PFSK-1 (cell line): ENCODE results near the gene FAAP20.

Source experiments
- FOXP2 ChIP-seq: optimal IDR thresholded peaks from 2 replicates; pipeline ENCODE3; 2011; ENCODE audit warnings: borderline replicate concordance, control low read depth, inconsistent platforms; ENCODE audit not compliant: insufficient read depth; ENCODE audit errors: extremely low read length, extremely low read depth
- POLR2AphosphoS5 ChIP-seq: IDR thresholded peaks from 2 replicates; pipeline ENCODE4 v1.6.1; 2012; ENCODE audit warnings: low read depth, mild to moderate bottlenecking, control low read depth, low read length, moderate library complexity
- SIN3A ChIP-seq: IDR thresholded peaks from 2 replicates; pipeline ENCODE4 v1.6.1; 2012; ENCODE audit warnings: mild to moderate bottlenecking, low read length, moderate library complexity, borderline replicate concordance; ENCODE audit not compliant: insufficient read depth
- TAF1 ChIP-seq: IDR thresholded peaks from 2 replicates; pipeline ENCODE4 v1.6.1; 2012; ENCODE audit warnings: low read length, control low read depth, borderline replicate concordance; ENCODE audit not compliant: insufficient read depth
- TF ChIP-seq, protein P1 (sequence below), 2 experiments: IDR thresholded peaks; 2 replicates each; pipeline versions ENCODE4 v1.6.1 to v1.8.0; 2011 to 2012; ENCODE audit warnings: low read depth in 2 of 2, low read length in 2 of 2, control low read depth in 1 of 2, inconsistent platforms in 1 of 2, mild to moderate bottlenecking in 1 of 2, moderate library complexity in 1 of 2; ENCODE audit not compliant: insufficient read depth in 1 of 2

The FAAP20 gene

DNA sequence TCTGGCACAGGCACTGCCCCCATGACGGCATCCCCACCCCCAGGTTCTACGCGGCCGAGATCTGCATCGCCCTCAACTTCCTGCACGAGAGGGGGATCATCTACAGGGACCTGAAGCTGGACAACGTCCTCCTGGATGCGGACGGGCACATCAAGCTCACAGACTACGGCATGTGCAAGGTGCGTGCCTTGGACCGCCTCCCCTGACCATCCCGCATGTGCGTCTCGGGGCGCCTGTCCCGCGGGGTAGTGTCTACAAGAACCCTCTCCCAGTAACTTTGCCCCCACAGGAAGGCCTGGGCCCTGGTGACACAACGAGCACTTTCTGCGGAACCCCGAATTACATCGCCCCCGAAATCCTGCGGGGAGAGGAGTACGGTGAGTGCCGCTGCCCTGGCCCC lies 22.6 kb downstream of the FAAP20 start:
- no peak for TF ChIP-seq SIN3A
- TF ChIP-seq, protein P1, sequence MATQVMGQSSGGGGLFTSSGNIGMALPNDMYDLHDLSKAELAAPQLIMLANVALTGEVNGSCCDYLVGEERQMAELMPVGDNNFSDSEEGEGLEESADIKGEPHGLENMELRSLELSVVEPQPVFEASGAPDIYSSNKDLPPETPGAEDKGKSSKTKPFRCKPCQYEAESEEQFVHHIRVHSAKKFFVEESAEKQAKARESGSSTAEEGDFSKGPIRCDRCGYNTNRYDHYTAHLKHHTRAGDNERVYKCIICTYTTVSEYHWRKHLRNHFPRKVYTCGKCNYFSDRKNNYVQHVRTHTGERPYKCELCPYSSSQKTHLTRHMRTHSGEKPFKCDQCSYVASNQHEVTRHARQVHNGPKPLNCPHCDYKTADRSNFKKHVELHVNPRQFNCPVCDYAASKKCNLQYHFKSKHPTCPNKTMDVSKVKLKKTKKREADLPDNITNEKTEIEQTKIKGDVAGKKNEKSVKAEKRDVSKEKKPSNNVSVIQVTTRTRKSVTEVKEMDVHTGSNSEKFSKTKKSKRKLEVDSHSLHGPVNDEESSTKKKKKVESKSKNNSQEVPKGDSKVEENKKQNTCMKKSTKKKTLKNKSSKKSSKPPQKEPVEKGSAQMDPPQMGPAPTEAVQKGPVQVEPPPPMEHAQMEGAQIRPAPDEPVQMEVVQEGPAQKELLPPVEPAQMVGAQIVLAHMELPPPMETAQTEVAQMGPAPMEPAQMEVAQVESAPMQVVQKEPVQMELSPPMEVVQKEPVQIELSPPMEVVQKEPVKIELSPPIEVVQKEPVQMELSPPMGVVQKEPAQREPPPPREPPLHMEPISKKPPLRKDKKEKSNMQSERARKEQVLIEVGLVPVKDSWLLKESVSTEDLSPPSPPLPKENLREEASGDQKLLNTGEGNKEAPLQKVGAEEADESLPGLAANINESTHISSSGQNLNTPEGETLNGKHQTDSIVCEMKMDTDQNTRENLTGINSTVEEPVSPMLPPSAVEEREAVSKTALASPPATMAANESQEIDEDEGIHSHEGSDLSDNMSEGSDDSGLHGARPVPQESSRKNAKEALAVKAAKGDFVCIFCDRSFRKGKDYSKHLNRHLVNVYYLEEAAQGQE (IDR thresholded peaks at IDR 0.05; ENCODE audit: insufficient read depth in 1 of 2, low read depth in 2 of 2, low read length in 2 of 2) = no peak
- TF ChIP-seq FOXP2 = no peak
- no peak for TF ChIP-seq TAF1
- TF ChIP-seq POLR2AphosphoS5 = no peak

DNA sequence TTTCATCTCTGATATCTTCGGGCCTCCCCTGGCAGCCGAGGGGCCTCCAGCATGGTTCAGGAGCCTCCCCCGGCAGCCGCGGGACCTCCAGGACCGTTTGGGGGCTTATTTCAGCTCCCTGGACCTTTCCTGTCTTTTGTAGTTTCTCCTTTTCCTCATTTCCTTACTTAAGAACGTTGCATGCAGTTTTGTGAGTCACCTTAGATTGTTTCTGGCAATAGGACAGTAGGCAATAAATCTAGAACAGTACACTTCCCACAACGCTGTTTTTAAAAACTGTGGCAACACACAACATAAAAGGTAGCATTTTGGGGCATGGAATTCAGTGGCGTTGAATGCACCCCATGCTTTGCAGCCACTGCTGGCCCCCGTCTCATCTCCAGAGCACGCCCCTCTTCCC lies 24.4 kb downstream of the FAAP20 start:
- TF ChIP-seq, protein P1 (IDR thresholded peaks at IDR 0.05; ENCODE audit: insufficient read depth in 1 of 2, low read depth in 2 of 2, low read length in 2 of 2) = no peak
- no peak for TF ChIP-seq FOXP2
- TF ChIP-seq TAF1 = no peak
- no peak for TF ChIP-seq SIN3A
- TF ChIP-seq POLR2AphosphoS5 = no peak

DNA sequence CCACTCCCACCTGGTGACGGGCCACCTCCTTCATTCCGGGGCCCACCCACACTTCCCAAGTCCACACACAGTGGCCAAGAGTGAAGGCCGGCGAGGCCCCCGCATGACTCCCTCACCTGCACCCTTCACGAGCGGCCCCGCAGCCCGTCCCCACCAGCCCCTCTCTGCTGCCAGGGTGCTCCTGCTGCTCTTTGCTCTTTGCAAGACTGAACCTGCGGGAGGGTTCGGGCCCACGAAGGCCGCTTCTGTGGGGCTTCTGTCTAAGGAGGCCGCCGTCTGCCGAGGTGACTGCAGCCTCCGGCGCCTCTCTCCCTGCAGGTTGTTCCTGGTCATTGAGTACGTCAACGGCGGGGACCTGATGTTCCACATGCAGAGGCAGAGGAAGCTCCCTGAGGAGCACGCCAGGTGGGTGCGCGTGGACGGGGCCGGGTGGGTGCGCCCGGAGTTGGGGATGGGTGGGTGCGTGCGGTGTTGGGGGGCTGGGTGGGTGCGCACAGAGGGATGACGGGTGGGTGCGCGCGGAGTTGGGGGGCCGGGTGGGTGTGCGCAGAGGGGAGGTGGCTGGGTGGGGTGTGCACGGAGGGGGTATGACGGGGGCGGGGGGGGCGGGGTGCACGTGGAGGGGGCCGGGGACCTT lies 25.3 kb downstream of the FAAP20 start:
- TF ChIP-seq POLR2AphosphoS5 = no peak
- no peak for TF ChIP-seq TAF1
- no peak for TF ChIP-seq FOXP2
- TF ChIP-seq SIN3A = no peak
- TF ChIP-seq, protein P1 (IDR thresholded peaks at IDR 0.05; ENCODE audit: insufficient read depth in 1 of 2, low read depth in 2 of 2, low read length in 2 of 2) = no peak

DNA sequence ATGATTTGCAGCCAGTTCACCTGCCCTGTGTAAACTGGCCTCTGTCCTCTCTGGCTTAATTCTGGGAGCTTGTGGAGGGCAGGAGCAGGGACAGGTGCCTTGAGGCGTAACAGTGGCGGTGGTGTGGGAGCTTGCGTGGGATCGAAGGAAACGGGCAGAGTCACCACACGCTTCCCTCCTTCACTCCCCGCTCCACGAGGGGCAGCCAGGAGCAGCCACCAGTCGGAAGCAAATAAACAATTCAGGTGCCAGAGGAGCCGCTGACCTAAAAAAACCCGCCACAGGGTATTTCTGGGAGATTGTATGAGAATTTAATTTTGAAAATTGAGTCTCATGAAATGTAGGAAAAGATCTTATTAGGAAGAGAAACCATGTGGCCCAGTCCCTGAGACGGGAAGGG lies 26.0 kb downstream of the FAAP20 start:
- TF ChIP-seq POLR2AphosphoS5 = no peak
- TF ChIP-seq SIN3A = no peak
- TF ChIP-seq, protein P1 (IDR thresholded peaks at IDR 0.05; ENCODE audit: insufficient read depth in 1 of 2, low read depth in 2 of 2, low read length in 2 of 2) = no peak
- no peak for TF ChIP-seq TAF1
- no peak for TF ChIP-seq FOXP2

DNA sequence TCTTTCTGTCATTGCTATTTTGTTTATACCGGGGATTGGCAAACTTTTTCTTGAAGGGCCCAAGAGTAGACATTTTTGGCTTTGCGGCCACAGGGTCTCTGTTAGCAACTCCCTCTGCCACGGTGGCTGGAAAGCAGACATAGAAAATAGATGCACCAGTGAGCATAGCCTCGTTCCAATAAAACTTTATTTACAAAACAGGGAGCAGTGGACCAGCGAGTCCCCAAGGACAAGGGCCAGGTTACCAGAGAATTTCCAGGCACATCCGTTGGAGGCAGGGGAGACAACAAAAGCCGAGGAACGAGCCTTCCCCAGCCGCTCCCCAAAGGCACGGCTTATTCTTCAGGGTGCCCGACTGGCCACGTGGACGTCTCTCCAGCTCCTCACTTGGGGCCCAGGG lies 26.5 kb downstream of the FAAP20 start:
- TF ChIP-seq POLR2AphosphoS5 (no peak), SIN3A (no peak), TAF1 (no peak), FOXP2 (no peak)
- TF ChIP-seq, protein P1 (IDR thresholded peaks at IDR 0.05; ENCODE audit: insufficient read depth in 1 of 2, low read depth in 2 of 2, low read length in 2 of 2) = no peak
